ENCODE results near the gene PRSS36.

DNA sequence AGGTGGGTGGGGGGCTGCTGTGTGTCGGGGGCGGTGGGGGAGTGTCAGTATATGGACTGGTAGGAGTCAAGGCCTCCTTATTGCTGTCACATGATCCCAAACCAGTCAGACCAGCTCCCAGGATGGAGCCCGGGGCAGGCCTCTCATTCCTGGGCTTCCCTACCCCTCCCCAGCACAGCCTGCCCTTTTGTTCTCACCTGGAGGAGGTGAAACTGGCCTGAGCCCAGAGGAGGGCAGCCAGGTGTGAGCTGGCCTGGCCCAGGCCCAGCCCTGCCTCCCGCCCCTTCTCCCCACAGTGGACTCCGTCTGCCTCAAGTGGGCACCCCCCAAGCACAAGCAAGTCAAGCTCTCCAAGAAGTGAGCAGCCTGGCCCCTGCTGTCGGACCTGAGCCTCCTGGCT, 19.0 kb downstream of the PRSS36 start:
- no peak for TF ChIP-seq POLR2A (IDR thresholded peaks at IDR 0.05)
- TF ChIP-seq, protein P1, sequence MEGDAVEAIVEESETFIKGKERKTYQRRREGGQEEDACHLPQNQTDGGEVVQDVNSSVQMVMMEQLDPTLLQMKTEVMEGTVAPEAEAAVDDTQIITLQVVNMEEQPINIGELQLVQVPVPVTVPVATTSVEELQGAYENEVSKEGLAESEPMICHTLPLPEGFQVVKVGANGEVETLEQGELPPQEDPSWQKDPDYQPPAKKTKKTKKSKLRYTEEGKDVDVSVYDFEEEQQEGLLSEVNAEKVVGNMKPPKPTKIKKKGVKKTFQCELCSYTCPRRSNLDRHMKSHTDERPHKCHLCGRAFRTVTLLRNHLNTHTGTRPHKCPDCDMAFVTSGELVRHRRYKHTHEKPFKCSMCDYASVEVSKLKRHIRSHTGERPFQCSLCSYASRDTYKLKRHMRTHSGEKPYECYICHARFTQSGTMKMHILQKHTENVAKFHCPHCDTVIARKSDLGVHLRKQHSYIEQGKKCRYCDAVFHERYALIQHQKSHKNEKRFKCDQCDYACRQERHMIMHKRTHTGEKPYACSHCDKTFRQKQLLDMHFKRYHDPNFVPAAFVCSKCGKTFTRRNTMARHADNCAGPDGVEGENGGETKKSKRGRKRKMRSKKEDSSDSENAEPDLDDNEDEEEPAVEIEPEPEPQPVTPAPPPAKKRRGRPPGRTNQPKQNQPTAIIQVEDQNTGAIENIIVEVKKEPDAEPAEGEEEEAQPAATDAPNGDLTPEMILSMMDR (IDR thresholded peaks at IDR 0.05 in 4 of 5, conservative IDR thresholded peaks at IDR 0.05 in 1 of 5), result no peak

Data from gastrocnemius medialis (tissue), 4 donors.